ENCODE measurements around the gene MYOCD.
"Not testable (repeated sequence)": the region's sequence is repeated elsewhere in the genome, so short reads cannot be mapped to it uniquely, and the experiment has no call there.

Gene MYOCD

GRCh38 chr17:12665263-12666210 is at the start of gene MYOCD:
Gene MYOCD (plus strand): TSS chr17:12665890. CDS start chr17:12666189, 299 bp downstream.
- DNase-seq (ENCODE audit: low read depth): no peak

- DNase-seq (ENCODE audit: low read depth): no peak
Observed at GRCh38 chr17:12616161-12616560, 49.5 kb upstream of the MYOCD start.

- DNase-seq (ENCODE audit: low read depth): no peak
Observed at GRCh38 chr17:12618557-12618956, 47.1 kb upstream of the MYOCD start.

- DNase-seq (ENCODE audit: low read depth): no peak
Observed at GRCh38 chr17:12619459-12620199, 46.1 kb upstream of the MYOCD start.

GRCh38 chr17:12620200-12620720 is 45.4 kb upstream of the MYOCD start:
- DNase-seq (ENCODE audit: low read depth): no peak

GRCh38 chr17:12622726-12623125 is 43.0 kb upstream of the MYOCD start:
- DNase-seq (ENCODE audit: low read depth): no peak

GRCh38 chr17:12623220-12623848 is 42.4 kb upstream of the MYOCD start:
- no peak for DNase-seq (ENCODE audit: low read depth)

- no peak for DNase-seq (ENCODE audit: low read depth)
Observed at GRCh38 chr17:12624211-12624610, 41.5 kb upstream of the MYOCD start.

GRCh38 chr17:12625092-12625491 is 40.6 kb upstream of the MYOCD start:
- DNase-seq (ENCODE audit: low read depth): no peak

- no peak for DNase-seq (ENCODE audit: low read depth)
Observed at GRCh38 chr17:12627177-12627629, 38.5 kb upstream of the MYOCD start.

- DNase-seq (ENCODE audit: low read depth): no peak
Observed at GRCh38 chr17:12627781-12628451, 37.8 kb upstream of the MYOCD start.

- DNase-seq (ENCODE audit: low read depth): no peak
Observed at GRCh38 chr17:12631076-12631475, 34.6 kb upstream of the MYOCD start.

- DNase-seq (ENCODE audit: low read depth): no peak
Observed at GRCh38 chr17:12632785-12633184, 32.9 kb upstream of the MYOCD start.

- no peak for DNase-seq (ENCODE audit: low read depth)
Observed at GRCh38 chr17:12634789-12635414, 30.8 kb upstream of the MYOCD start.

- not testable (repeated sequence) for DNase-seq (ENCODE audit: low read depth)
Observed at GRCh38 chr17:12635996-12636395, 29.7 kb upstream of the MYOCD start.

GRCh38 chr17:12637015-12637414 is 28.7 kb upstream of the MYOCD start:
- DNase-seq (ENCODE audit: low read depth): no peak

GRCh38 chr17:12637745-12638651 is 27.7 kb upstream of the MYOCD start:
- DNase-seq (ENCODE audit: low read depth): no peak

GRCh38 chr17:12640364-12640763 is 25.3 kb upstream of the MYOCD start:
- DNase-seq (ENCODE audit: low read depth): no peak

- no peak for DNase-seq (ENCODE audit: low read depth)
Observed at GRCh38 chr17:12641084-12641483, 24.6 kb upstream of the MYOCD start.

GRCh38 chr17:12642034-12642433 is 23.7 kb upstream of the MYOCD start:
- no peak for DNase-seq (ENCODE audit: low read depth)
